Globus pallidus (tissue), 1 donor: Measurements from ENCODE around the gene C1orf167.

Source experiments
- DNase-seq: peaks from one replicate; pipeline ENCODE4 v3.0.0-alpha.2; 2015; ENCODE audit warnings: low spot score

C1orf167 gene

DNA sequence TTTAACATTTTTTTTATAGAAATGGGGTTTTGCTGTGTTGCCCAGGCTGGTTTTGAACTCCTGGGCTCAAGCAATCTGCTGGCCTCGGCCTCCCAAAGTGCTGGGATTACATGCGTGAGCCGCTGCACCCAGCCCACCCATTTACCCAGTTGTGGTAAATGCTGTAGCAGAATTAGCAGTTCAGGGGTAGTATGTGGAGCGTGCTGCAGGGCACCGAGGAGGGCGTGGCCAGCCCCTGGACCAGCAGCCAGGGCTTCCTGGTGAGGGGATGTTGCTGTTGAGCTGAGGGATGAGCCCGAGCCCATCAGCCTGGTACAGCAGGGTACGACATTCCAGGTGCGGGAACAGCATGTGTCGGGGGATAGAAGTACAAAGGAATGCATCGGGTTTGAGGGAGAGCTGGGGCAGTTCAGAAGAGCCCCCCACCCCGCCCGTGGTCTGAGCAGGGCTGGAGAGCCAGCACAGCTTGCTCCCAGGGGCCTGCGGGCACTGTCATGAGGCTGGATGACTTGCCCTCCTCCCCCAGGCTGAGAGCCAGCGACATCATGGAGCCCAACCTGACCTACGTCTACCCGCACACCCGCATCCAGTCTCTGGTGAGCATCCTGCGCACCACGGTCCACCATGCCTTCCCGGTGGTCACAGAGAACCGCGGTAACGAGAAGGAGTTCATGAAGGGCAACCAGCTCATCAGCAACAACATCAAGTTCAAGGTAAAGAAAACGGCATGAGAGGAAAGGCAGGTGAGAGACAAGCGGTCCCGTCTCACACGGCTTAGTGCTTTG is 73.6 kb downstream of the C1orf167 start:
- no peak for DNase-seq

DNA sequence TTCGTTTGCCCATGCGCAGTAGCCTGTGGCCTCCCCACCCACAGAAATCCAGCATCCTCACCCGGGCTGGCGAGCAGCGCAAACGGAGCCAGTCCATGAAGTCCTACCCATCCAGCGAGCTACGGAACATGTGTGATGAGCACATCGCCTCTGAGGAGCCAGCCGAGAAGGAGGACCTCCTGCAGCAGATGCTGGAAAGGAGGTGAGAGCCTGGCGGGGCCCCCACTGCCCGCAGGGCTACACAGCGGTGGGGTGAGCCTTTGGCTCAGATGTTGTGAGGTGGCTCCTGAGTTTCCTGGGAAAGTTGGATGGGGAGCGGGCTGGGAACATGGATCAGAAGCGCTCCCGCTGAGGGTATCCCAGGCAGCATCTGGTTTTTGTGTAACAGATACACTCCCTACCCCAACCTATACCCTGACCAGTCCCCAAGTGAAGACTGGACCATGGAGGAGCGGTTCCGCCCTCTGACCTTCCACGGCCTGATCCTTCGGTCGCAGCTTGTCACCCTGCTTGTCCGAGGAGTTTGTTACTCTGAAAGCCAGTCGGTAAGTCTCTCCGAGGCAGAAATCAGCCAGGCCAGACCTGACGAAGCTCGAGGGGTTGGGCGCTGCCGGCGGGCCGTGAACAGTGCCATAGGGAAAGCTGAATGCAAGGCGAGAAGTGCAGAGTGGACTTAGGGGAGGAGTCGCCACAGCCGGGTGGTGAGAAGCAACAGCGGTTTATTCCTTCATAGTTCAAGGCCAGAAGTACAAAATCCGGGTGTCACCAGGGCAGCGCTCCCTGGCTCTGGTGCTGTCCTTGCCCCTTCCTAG is 75.2 kb downstream of the C1orf167 start:
- DNase-seq: no peak

DNA sequence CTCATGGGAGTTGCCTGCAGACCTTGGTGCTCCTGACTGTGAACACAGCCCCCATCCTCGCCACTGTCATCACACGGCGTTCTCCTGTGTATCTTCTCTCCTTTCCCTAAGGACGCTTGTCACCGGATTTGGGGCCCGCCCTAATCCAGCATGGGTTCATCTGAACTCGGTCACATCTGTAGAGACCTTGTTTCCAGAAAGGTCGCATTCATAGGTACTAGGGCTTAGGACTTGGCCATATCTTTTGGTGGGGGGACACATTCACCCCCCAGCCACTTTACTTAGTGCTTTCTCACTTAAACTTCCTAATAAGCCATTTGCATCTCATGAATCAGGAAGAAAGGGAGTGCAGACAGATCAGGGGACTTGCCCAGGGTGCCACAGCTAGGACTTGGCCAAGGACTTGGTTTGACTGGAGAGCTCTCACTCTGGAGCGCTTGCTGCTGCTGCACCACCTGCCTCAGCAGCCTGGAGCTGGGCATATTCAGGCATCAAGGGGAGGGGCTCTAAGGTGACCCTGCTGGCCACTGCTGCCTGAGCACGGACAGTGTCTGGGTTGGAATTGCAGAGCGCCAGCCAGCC is 75.9 kb downstream of the C1orf167 start:
- no peak for DNase-seq

DNA sequence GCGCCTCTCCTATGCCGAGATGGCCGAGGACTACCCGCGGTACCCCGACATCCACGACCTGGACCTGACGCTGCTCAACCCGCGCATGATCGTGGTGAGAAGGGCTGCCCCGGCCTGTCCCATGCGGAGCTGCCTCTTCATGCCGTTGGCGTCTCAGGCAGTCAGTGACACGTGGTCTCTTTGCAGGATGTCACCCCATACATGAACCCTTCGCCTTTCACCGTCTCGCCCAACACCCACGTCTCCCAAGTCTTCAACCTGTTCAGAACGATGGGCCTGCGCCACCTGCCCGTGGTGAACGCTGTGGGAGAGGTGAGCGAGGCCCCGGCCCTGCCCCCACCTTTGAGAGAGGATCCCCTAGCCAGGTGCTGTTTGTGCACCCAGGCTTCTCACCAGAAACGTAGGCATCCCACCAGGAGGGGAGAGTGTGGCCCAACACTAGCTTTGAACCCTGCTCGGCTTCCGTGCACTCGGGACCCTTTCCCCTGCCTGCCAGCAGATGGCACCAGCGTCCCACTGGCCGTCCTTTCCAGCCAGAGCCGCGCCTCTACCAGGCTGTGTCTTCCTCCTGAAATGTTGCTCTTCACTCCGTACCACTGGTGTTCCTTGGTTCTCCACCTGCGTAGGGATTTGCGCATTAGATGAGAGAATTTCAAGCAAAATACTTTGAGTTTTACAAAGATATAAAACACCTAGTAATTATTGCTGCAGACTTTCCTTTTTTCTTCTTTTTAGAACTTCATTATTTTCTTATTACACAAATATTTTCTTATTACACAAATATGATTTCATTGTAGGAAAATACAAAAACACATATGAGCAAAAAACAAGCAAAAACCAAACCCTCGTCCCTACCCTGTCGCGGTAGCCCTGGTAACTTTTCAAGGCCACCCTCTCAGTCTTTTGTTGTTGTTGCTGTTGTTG is 76.6 kb downstream of the C1orf167 start:
- peak; percentile 58 for DNase-seq
